ENCODE results near the gene ZNHIT3.
A peak's percentile ranks its signal among the peaks of the same experiment; 100 is the strongest.
"Not testable (repeated sequence)": the region's sequence is repeated elsewhere in the genome, so short reads cannot be mapped to it uniquely, and the experiment has no call there.

ZNHIT3 gene

GRCh38 chr17:36485027-36485426 is 1.5 kb upstream of the ZNHIT3 start:
- DNase-seq, result no peak

GRCh38 chr17:36485805-36486203 is 677 bp upstream of the ZNHIT3 start:
- no peak for DNase-seq

- no peak for DNase-seq
Observed at GRCh38 chr17:36493956-36494355, 7.5 kb downstream of the ZNHIT3 start.

- no peak for DNase-seq
Observed at GRCh38 chr17:36494674-36495073, 8.2 kb downstream of the ZNHIT3 start.

- DNase-seq, result no peak
Observed at GRCh38 chr17:36495076-36495578, 8.6 kb downstream of the ZNHIT3 start.

GRCh38 chr17:36496018-36496789 is 9.7 kb downstream of the ZNHIT3 start:
- DNase-seq, result peak; percentile 44

GRCh38 chr17:36498155-36498554 is 11.7 kb downstream of the ZNHIT3 start:
- DNase-seq, result no peak

- DNase-seq, result no peak
Observed at GRCh38 chr17:36498560-36499300, 12.2 kb downstream of the ZNHIT3 start.

GRCh38 chr17:36500745-36501225 is 14.3 kb downstream of the ZNHIT3 start:
- no peak for DNase-seq

- DNase-seq, result no peak
Observed at GRCh38 chr17:36501351-36501750, 14.9 kb downstream of the ZNHIT3 start.

- DNase-seq, result no peak
Observed at GRCh38 chr17:36501963-36502362, 15.5 kb downstream of the ZNHIT3 start.

GRCh38 chr17:36503456-36504155 is 17.1 kb downstream of the ZNHIT3 start:
- no peak for DNase-seq

GRCh38 chr17:36504156-36504545 is 17.7 kb downstream of the ZNHIT3 start:
- no peak for DNase-seq

- no peak for DNase-seq
Observed at GRCh38 chr17:36505171-36505570, 18.7 kb downstream of the ZNHIT3 start.

- DNase-seq, result no peak
Observed at GRCh38 chr17:36506249-36506826, 19.9 kb downstream of the ZNHIT3 start.

- no peak for DNase-seq
Observed at GRCh38 chr17:36506831-36507230, 20.4 kb downstream of the ZNHIT3 start.

- no peak for DNase-seq
Observed at GRCh38 chr17:36507266-36507665, 20.8 kb downstream of the ZNHIT3 start.

- DNase-seq, result not testable (repeated sequence)
Observed at GRCh38 chr17:36508439-36508838, 22.0 kb downstream of the ZNHIT3 start.

- DNase-seq, result no peak
Observed at GRCh38 chr17:36509272-36509985, 22.9 kb downstream of the ZNHIT3 start.

GRCh38 chr17:36510636-36511035 is 24.2 kb downstream of the ZNHIT3 start:
- no peak for DNase-seq

GRCh38 chr17:36511216-36511615 is 24.7 kb downstream of the ZNHIT3 start:
- no peak for DNase-seq

GRCh38 chr17:36512641-36513040 is 26.2 kb downstream of the ZNHIT3 start:
- DNase-seq, result no peak

All from NCI-H82 (cell line).